Stimulated activated CD8-positive, alpha-beta memory T cell treated with anti-CD3 and anti-CD28 coated beads, Interleukin-4, amount 100 ng/mL, for 48 hours (primary cell): ENCODE results near the gene PRKCE.

ENCODE experiments used
- DNase-seq: peaks from one replicate; pipeline ENCODE4 v3.0.0-alpha.2; 2020

PRKCE gene

GRCh38 chr2:46008091-46008870 is 356.8 kb downstream of the PRKCE start:
- no peak for DNase-seq

GRCh38 chr2:46009315-46009714 is 357.8 kb downstream of the PRKCE start:
- DNase-seq = no peak

- no peak for DNase-seq
These were observed 358.3 kb downstream of the PRKCE start for GRCh38 chr2:46009772-46010171.

GRCh38 chr2:46010223-46010924 is 358.9 kb downstream of the PRKCE start:
- DNase-seq = no peak

GRCh38 chr2:46010925-46011490 is 359.5 kb downstream of the PRKCE start:
- no peak for DNase-seq

GRCh38 chr2:46012618-46013240 is 361.3 kb downstream of the PRKCE start:
- no peak for DNase-seq

GRCh38 chr2:46013726-46014125 is 362.3 kb downstream of the PRKCE start:
- no peak for DNase-seq

- no peak for DNase-seq
These were observed 363.6 kb downstream of the PRKCE start for GRCh38 chr2:46014911-46015654.

- DNase-seq = no peak
These were observed 364.2 kb downstream of the PRKCE start for GRCh38 chr2:46015671-46016070.

GRCh38 chr2:46016091-46016490 is 364.6 kb downstream of the PRKCE start:
- DNase-seq = no peak

- DNase-seq = no peak
These were observed 367.5 kb downstream of the PRKCE start for GRCh38 chr2:46018773-46019591.

GRCh38 chr2:46020416-46020815 is 368.9 kb downstream of the PRKCE start:
- no peak for DNase-seq

GRCh38 chr2:46023165-46023854 is 371.8 kb downstream of the PRKCE start:
- DNase-seq = no peak

- DNase-seq = no peak
These were observed 372.8 kb downstream of the PRKCE start for GRCh38 chr2:46024146-46024779.

- DNase-seq = no peak
These were observed 373.6 kb downstream of the PRKCE start for GRCh38 chr2:46025081-46025480.

- DNase-seq = no peak
These were observed 374.2 kb downstream of the PRKCE start for GRCh38 chr2:46025676-46026075.

GRCh38 chr2:46026431-46026830 is 375.0 kb downstream of the PRKCE start:
- DNase-seq = no peak

GRCh38 chr2:46029332-46029811 is 377.9 kb downstream of the PRKCE start:
- DNase-seq = no peak

- no peak for DNase-seq
These were observed 378.9 kb downstream of the PRKCE start for GRCh38 chr2:46030330-46030729.

- DNase-seq = no peak
These were observed 380.8 kb downstream of the PRKCE start for GRCh38 chr2:46032161-46032813.
